HG02571 (cell line): Measurements from ENCODE around the gene KPNA1.

Source experiments
- ATAC-seq: cut with Tn5 transposase; IDR thresholded peaks from one replicate; pipeline ENCODE4 v1.9.1; 2021; ENCODE audit warnings: mild to moderate bottlenecking, moderate library complexity; ENCODE audit not compliant: unreplicated experiment

KPNA1 gene

GRCh38 chr3:122514123-122515019 lies at the start of gene KPNA1:
TSS of gene KPNA1 (minus strand) at chr3:122514939. CDS start at chr3:122496565, 18,374 bp downstream.
- peak; percentile 85 for ATAC-seq

GRCh38 chr3:122564155-122564912 lies 49.6 kb upstream of the KPNA1 start, which contains the start of the genes DTX3L and PARP9:
TSS of gene DTX3L (plus strand) at chr3:122564338. CDS start at chr3:122564427, 89 bp downstream.
TSS of gene PARP9 (minus strand) at chr3:122564300. CDS start at chr3:122559620, 4,680 bp downstream.
- ATAC-seq: peak; percentile 60

DNA sequence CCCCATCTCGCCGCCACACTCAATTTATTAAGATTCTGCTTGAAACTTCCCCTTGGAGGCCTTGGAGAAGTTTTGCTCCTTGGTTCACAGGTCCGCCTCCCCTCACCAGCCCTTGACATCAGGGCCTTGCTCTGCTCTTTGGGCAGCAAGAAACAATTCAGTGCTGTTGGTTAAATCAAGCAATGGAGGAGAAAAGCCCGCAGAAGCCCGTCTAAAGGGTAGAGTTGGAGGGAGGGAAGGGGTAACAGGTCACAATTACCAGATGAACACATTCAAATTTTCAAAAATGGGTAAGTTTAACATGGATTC lies 48.9 kb upstream of the KPNA1 start:
- no peak for ATAC-seq

GRCh38 chr3:122562923-122563716 lies 48.4 kb upstream of the KPNA1 start:
- ATAC-seq: no peak

- ATAC-seq: no peak
These were observed 45.9 kb upstream of the KPNA1 start for GRCh38 chr3:122560680-122561079.

- ATAC-seq: no peak
These were observed 45.2 kb upstream of the KPNA1 start for GRCh38 chr3:122559906-122560305.

DNA sequence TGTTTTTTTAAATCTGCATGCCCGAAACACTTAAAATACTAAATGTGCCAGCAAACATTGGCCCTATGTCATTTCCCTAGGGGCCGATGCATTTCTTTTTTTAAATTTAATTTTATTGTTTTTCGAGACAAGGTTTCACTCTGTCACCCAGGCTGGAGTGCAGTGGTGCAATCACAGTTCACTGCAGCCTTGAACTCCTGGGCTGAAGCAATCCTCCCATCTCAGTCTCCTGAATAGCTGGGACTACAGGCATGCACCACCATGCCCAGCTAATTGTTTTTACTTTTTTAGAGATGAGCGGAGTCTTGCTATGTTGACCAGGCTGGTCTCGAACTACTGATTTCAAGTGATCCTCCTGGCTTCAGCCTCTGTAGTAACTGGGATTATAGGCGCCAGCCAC lies 43.9 kb upstream of the KPNA1 start:
- ATAC-seq: no peak

- ATAC-seq: no peak
These were observed 42.6 kb upstream of the KPNA1 start for GRCh38 chr3:122557356-122557755.

DNA sequence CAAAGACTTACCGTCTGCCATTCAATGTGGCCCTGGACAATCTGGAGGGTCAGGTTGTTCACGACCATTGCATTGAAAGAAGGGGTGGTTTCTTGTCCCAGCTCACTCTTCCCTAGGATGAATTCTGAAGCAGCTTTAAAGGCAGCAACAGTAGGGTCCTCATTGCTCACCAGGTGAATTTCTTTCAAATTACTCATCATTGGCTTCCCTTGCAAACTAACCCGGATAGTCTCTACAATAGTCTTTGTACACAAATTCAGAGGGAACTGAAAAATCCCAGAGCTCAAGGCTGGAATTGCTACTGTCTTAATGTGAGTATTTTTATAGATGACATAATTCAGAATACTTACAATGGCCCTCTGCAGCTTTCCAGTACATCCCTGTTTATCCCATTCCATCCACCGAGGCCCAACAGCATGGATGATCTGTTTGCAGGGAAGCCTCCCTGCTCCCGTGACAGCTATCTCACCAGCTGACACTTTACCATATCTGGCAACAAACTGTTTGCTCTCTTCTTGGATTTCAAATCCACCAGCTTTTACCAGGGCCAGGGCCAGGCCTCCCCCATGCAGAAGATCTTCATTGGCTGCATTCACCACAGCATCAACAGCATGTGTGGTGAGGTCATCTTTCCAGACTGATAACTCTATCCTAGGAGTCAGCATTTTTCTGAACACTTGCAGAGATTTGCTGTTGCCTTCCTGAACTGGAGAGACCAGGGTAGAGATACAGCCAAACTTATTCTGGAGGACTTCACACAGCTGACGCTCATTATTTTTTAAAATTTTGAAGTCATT lies 40.7 kb upstream of the KPNA1 start:
- no peak for ATAC-seq

DNA sequence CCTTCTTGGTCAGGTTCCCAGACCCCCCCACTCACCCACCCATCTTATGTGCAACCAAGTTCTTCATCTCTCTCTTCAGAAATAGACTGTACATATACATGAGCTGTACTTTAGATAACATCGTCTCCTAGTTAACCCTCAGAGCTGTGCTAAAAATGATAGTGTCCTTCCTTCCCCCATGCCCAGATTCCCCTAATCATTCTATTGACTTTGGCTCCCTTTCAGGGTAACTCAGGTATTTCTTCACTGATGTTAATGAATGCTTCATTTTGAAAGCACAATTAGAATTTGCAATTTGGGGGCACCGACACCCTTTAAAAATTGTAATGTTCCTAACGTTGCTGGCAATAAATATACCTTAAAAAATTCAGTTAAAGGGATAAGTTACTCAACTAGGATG lies 38.4 kb upstream of the KPNA1 start:
- ATAC-seq: no peak

DNA sequence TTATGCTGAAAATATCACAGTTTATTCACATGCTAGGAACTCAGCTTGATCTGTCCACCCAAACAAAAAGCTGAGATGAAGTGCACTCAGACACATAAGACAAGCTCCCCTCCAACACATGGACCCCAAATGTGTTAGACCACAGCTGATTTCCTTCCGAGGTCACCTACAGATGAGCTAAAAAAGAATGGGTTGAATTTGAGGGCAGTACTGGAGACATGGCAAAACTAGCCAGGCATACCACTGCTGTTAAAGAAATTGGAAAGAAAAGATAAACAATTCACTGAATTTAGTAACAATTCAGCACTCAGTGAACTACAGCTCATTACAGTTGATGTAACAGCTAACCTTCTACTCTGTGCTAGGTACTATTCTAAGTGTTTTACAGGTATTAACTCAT lies 33.9 kb upstream of the KPNA1 start:
- ATAC-seq: no peak

GRCh38 chr3:122548076-122548475 lies 33.3 kb upstream of the KPNA1 start:
- ATAC-seq: no peak

GRCh38 chr3:122546151-122546550 lies 31.4 kb upstream of the KPNA1 start:
- no peak for ATAC-seq

DNA sequence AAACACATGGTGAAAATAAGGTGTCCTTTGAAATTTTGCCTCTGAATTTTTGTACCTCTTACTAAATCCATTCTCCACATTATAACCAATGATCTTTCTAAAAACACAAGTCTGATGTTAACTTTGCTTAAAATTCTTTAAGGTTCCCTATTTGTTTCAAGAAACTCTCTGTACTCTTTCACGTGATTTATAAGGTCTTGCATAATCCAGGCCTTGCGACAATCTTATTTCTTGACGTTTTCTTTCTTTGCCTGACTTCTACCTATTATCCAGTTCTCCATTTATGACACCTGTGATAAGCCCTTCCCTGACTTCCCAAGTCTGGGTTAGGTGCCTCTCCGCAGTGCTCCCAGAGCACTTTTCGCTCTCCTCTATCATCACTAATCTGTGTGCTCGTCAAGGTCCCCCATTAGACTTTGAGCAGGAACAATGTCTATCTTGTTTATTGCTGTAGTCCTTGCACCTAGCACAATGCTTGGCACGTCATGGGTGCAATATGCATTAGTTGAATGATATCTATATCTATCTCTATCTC lies 24.3 kb upstream of the KPNA1 start:
- ATAC-seq: no peak

- ATAC-seq: no peak
These were observed 21.9 kb upstream of the KPNA1 start for GRCh38 chr3:122536632-122537001.

DNA sequence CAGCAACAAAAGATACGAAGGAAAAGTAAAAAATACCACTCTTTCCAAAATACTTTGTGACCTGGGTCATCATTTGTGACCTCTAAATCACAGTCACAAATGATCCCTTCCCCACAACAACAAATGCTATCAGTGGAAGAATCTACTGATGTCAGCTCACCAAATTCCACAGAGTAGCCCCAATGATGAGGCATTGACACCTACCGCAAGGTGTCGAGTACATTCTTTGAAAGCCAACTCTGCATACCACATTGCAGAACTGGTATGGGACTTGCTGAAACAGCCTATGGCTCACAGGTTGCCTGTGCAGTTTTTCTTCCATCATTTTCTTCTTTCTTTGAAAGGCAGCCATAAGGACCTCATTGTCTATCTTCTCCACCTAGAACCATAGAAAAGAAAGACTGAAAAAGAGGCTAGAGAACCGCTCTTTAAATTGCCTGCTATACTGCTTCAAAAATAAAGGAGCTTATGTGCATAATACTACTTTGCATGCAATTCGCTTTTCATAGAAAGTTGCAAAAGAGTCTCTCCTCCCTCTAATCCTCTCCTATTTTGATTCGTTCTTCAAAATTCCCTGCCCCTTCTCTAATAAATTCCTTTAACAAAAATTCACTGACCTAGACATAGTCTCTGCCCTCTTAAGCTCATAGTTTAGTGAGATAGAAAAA lies 21.4 kb upstream of the KPNA1 start:
- ATAC-seq: no peak

DNA sequence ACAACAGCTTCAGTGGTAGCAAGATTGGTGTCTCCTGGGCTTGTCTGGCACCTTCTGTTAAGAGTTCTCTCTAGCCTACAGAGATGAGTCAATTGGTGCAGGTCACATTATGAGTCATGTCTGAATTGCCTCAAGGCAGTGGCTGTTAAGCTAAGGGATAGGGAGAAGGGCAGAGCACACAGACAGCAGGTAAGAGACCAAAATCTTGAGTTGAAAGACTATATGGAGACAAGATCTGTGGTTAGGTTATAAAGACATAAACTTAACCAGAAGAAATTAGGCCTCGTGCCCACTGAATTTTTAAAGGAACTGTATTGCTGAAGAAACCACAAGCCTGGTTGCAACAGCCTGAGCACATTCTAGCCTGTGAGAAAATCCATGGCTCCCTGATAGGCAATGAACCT lies 19.2 kb upstream of the KPNA1 start:
- peak; percentile 96 for ATAC-seq

GRCh38 chr3:122533480-122533879 lies 18.7 kb upstream of the KPNA1 start:
- no peak for ATAC-seq

- ATAC-seq: no peak
These were observed 15.4 kb upstream of the KPNA1 start for GRCh38 chr3:122530164-122530563.

DNA sequence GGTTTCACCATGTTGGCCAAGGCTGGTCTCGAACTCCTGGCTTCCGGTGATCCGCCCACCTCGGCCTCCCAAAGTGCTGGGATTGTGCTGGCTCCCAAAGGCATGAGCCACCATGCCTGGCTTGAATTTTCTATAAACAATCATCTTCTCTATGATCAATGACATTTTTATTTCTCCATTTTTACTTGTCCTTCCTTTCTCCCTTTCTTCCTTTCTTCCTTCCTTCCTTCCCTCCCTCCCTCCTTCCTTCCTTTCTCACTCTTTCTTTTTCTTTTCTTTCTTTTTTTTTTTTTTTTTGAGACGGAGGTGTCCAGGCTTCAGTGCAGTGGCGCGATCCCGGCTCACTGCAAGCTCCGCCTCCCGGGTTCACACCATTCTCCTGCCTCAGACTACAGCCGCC lies 8.6 kb upstream of the KPNA1 start:
- no peak for ATAC-seq
